Measurements from ENCODE around the gene CBX1.
A peak's percentile ranks its signal among the peaks of the same experiment; 100 is the strongest.
"Not testable (repeated sequence)": the region's sequence is repeated elsewhere in the genome, so short reads cannot be mapped to it uniquely, and the experiment has no call there.

The CBX1 gene

GRCh38 chr17:48125829-48126531 lies 24.7 kb upstream of the CBX1 start:
- no peak for DNase-seq

- DNase-seq = no peak
These were observed 22.6 kb upstream of the CBX1 start for GRCh38 chr17:48123776-48124388.

GRCh38 chr17:48123111-48123510 lies 21.8 kb upstream of the CBX1 start:
- no peak for DNase-seq

GRCh38 chr17:48122665-48123045 lies 21.4 kb upstream of the CBX1 start:
- no peak for DNase-seq

- peak; percentile 39 for DNase-seq
These were observed 20.8 kb upstream of the CBX1 start for GRCh38 chr17:48121923-48122664.

- DNase-seq = no peak
These were observed 12.0 kb upstream of the CBX1 start for GRCh38 chr17:48113201-48113676.

- DNase-seq = no peak
These were observed 10.6 kb upstream of the CBX1 start for GRCh38 chr17:48111937-48112241.

- DNase-seq = no peak
These were observed 9.5 kb upstream of the CBX1 start for GRCh38 chr17:48110761-48111160.

- DNase-seq = peak; percentile 97
These were observed 6.1 kb upstream of the CBX1 start, which contains the start of gene SNX11 for GRCh38 chr17:48107137-48108055. Gene SNX11 (plus strand): TSS chr17:48107766. CDS start chr17:48112044, 4,278 bp downstream.

- DNase-seq = no peak
These were observed 5.5 kb upstream of the CBX1 start for GRCh38 chr17:48106802-48107136.

- DNase-seq = no peak
These were observed 3.2 kb upstream of the CBX1 start for GRCh38 chr17:48104440-48104839.

GRCh38 chr17:48102798-48103715 lies 1.8 kb upstream of the CBX1 start:
- no peak for DNase-seq

GRCh38 chr17:48102043-48102750 lies 919 bp upstream of the CBX1 start:
- DNase-seq = no peak

GRCh38 chr17:48100591-48101011 lies 677 bp downstream of the CBX1 start:
- no peak for DNase-seq

- DNase-seq = no peak
These were observed 1.1 kb downstream of the CBX1 start for GRCh38 chr17:48100160-48100559.

- no peak for DNase-seq
These were observed 5.7 kb downstream of the CBX1 start for GRCh38 chr17:48095611-48096010.

- DNase-seq = no peak
These were observed 7.8 kb downstream of the CBX1 start for GRCh38 chr17:48093341-48094045.

GRCh38 chr17:48084932-48085331 lies 16.3 kb downstream of the CBX1 start:
- DNase-seq = no peak

GRCh38 chr17:48081858-48082257 lies 19.4 kb downstream of the CBX1 start:
- no peak for DNase-seq

GRCh38 chr17:48077152-48077551 lies 24.1 kb downstream of the CBX1 start:
- DNase-seq = not testable (repeated sequence)
